K562 (cell line): ENCODE measurements around the gene FILIP1L. TPM values are rescaled to one million over a fixed set of nuclear protein-coding genes. Genes with fewer than 3 reads are reported as not detected.

ENCODE experiments used
- ATAC-seq: fragments of 200-7000 bp; cut with Tn5 transposase; 3 replicates; pipeline ENCODE4 v1.9.1; 2020; ENCODE audit warnings: moderate library complexity
- BruUV-seq: library from RNA; stranded (reverse); fragments of 400-500 nt; replicated peaks from 2 replicates; lab custom pipeline; 2021; lab: Mats Ljungman, UMichigan
- CTCF ChIA-PET: fragments of 300-600 bp; formaldehyde crosslinking; extraction: SDS; loops from one replicate; lab custom pipeline; 2021; ENCODE audit warnings: low intra/inter-chr PET ratio; lab: Yijun Ruan, JAX
- POLR2A ChIA-PET: fragments of 300-600, 350-650 bp; sonication (Branson Sonifier 250); formaldehyde crosslinking; extraction: SDS; loops from one replicate; lab custom pipeline; 2021; ENCODE audit warnings: antibody characterized with exemption, inconsistent platforms; lab: Yijun Ruan, JAX
- DNase-seq, 4 experiments: peaks; one replicate each; pipeline versions ENCODE4 v3.0.0 to v3.0.0-alpha.2; 2011 to 2018; ENCODE audit warnings: low spot score in 3 of 4, mixed read lengths in 3 of 4; ENCODE audit errors: extremely low read depth in 1 of 4
- FAIRE-seq: peaks from 2 replicates; lab custom pipeline; 2011; peaks lifted over from hg19 to GRCh38; lab: Jason Lieb, UNC
- H2AFZ ChIP-seq: 2 replicates; pipeline ENCODE4 v1.6.0; 2011; ENCODE audit warnings: low read depth, low read length, control low read depth, inconsistent platforms
- H3K27ac ChIP-seq: fragments of 200-600 bp; 3 replicates; pipeline ENCODE4 v1.8.0; 2011; ENCODE audit warnings: low read depth, mild to moderate bottlenecking, control low read depth, inconsistent platforms, low read length, moderate library complexity, mixed read lengths; ENCODE audit errors: extremely low read depth
- H3K27me3 ChIP-seq, 2 experiments: fragments of 300-600 bp in 1 of 2; 2 replicates in 1 of 2; 3 replicates in 1 of 2; pipeline versions ENCODE4 v1.6.0 to v1.8.0; 2011; ENCODE audit warnings: inconsistent platforms in 2 of 2, low read length in 2 of 2, mild to moderate bottlenecking in 1 of 2, mixed read lengths in 1 of 2, moderate library complexity in 1 of 2; ENCODE audit not compliant: control insufficient read depth in 2 of 2, insufficient read depth in 2 of 2
- H3K36me3 ChIP-seq: fragments of 300-600 bp; 3 replicates; pipeline ENCODE4 v1.8.0; 2011; ENCODE audit warnings: mild to moderate bottlenecking, low read length, inconsistent platforms; ENCODE audit not compliant: control insufficient read depth, insufficient read depth
- H3K4me1 ChIP-seq, 2 experiments: fragments of 200-600 bp in 1 of 2; replicated peaks in 1 of 2; 2 replicates in 1 of 2; 3 replicates in 1 of 2; pipeline versions ENCODE4 v1.5.1 to v1.8.0; 2011; ENCODE audit warnings: inconsistent platforms in 2 of 2, low read length in 2 of 2, mild to moderate bottlenecking in 1 of 2, mixed read lengths in 1 of 2, moderate library complexity in 1 of 2; ENCODE audit not compliant: control insufficient read depth in 2 of 2, insufficient read depth in 2 of 2
- H3K4me2 ChIP-seq: 2 replicates; pipeline ENCODE4 v1.6.1; 2011; ENCODE audit warnings: low read length, control low read depth, inconsistent platforms, mixed read lengths; ENCODE audit not compliant: insufficient read depth
- H3K4me3 ChIP-seq: fragments of 200-600 bp; sonication (generic), shearing (Covaris generic); 2 replicates; pipeline ENCODE4 v1.5.1; 2016; ENCODE audit warnings: control low read depth, inconsistent platforms
- H3K79me2 ChIP-seq: fragments of 200-600 bp; 3 replicates; pipeline ENCODE4 v1.8.0; 2011; ENCODE audit warnings: low read length, inconsistent platforms; ENCODE audit not compliant: control insufficient read depth, insufficient read depth
- H3K9ac ChIP-seq, 2 experiments: 2 replicates each; pipeline versions ENCODE4 v1.6.0 to v1.6.1; 2011; ENCODE audit warnings: low read depth in 2 of 2, low read length in 2 of 2, control low read depth in 1 of 2, inconsistent platforms in 1 of 2, mild to moderate bottlenecking in 1 of 2, mixed read lengths in 1 of 2; ENCODE audit not compliant: insufficient read depth in 1 of 2
- H3K9me1 ChIP-seq: one replicate; pipeline ENCODE4 v1.6.0; 2011; ENCODE audit warnings: inconsistent platforms, mild to moderate bottlenecking, low read length, moderate library complexity; ENCODE audit not compliant: control insufficient read depth, insufficient read depth
- H3K9me3 ChIP-seq: replicated peaks from 2 replicates; pipeline ENCODE4 v1.5.1; 2011; ENCODE audit warnings: low read depth, low read length, inconsistent platforms; ENCODE audit not compliant: control insufficient read depth, insufficient read depth
- H4K20me1 ChIP-seq: replicated peaks from 2 replicates; pipeline ENCODE4 v1.6.1; 2011; ENCODE audit warnings: low read length, inconsistent platforms, mixed read lengths; ENCODE audit not compliant: control insufficient read depth, insufficient read depth
- ARID2 ChIP-seq: fragments of 450-650 bp; IDR thresholded peaks from 2 replicates; pipeline ENCODE4 v1.6.1; 2017; ENCODE audit warnings: antibody characterized with exemption, mild to moderate bottlenecking
- ASH1L ChIP-seq: fragments of 450-650 bp; IDR thresholded peaks from 2 replicates; pipeline ENCODE4 v1.6.1; 2018; ENCODE audit warnings: borderline replicate concordance, mild to moderate bottlenecking, low read depth; ENCODE audit not compliant: partially characterized antibody
- E2F5 ChIP-seq: sonication (generic); formaldehyde crosslinking; IDR thresholded peaks from 2 replicates; pipeline ENCODE4 v1.8.0; 2022; ENCODE audit warnings: mild to moderate bottlenecking, missing genetic modification reagents
- FOXA1 ChIP-seq: fragments of 450-650 bp; IDR thresholded peaks from 2 replicates; pipeline ENCODE4 v1.6.1; 2016; ENCODE audit warnings: mild to moderate bottlenecking, borderline replicate concordance
- FOXJ2 ChIP-seq: fragments of 200-800 bp; sonication (Bioruptor generic); IDR thresholded peaks from 2 replicates; pipeline ENCODE4 v1.6.1; 2016; ENCODE audit warnings: missing genetic modification characterization, missing compliant biosample characterization
- KDM5B ChIP-seq: fragments of 200-600 bp; sonication (generic); IDR thresholded peaks from 2 replicates; pipeline ENCODE4 v1.6.1; 2012; ENCODE audit warnings: low read depth, mild to moderate bottlenecking, moderate library complexity, low read length, control low read depth, inconsistent platforms; ENCODE audit not compliant: insufficient replicate concordance
- LEF1 ChIP-seq: fragments of 450-650 bp; IDR thresholded peaks from 2 replicates; pipeline ENCODE4 v1.6.1; 2016; ENCODE audit warnings: mild to moderate bottlenecking
- NELFE ChIP-seq: IDR thresholded peaks from 2 replicates; pipeline ENCODE4 v1.6.1; 2011; ENCODE audit warnings: mild to moderate bottlenecking; ENCODE audit not compliant: insufficient read depth, insufficient read length
- PHB ChIP-seq: fragments of 250-450 bp; sonication (Bioruptor Pico); IDR thresholded peaks from 2 replicates; pipeline ENCODE4 v1.5.0; 2021
- RBM14 ChIP-seq: fragments of 200-400 bp; formaldehyde crosslinking; IDR thresholded peaks from 2 replicates; pipeline ENCODE4 v1.6.1; 2018; ENCODE audit warnings: low read depth, mild to moderate bottlenecking, low read length, moderate library complexity, borderline replicate concordance; ENCODE audit not compliant: insufficient read depth
- SAFB ChIP-seq: fragments of 200-400 bp; formaldehyde crosslinking; IDR thresholded peaks from 2 replicates; pipeline ENCODE4 v1.6.1; 2017; ENCODE audit warnings: low read depth, low read length, borderline replicate concordance
- ZBTB11 ChIP-seq, 3 experiments: fragments of 200-800 bp in 1 of 3; fragments of 250-450 bp in 1 of 3; fragments of 450-650 bp in 1 of 3; sonication (Bioruptor Pico) in 1 of 3; sonication (Bioruptor generic) in 1 of 3; formaldehyde crosslinking in 1 of 3; IDR thresholded peaks; 2 replicates each; pipeline versions ENCODE4 v1.6.1 to v1.8.0; 2016 to 2022; ENCODE audit warnings: mild to moderate bottlenecking in 2 of 3, missing genetic modification characterization in 2 of 3, missing compliant biosample characterization in 1 of 3, moderate library complexity in 1 of 3
- ZBTB17 ChIP-seq: fragments of 450-650 bp; formaldehyde crosslinking; IDR thresholded peaks from 2 replicates; pipeline ENCODE4 v1.4.0; 2020; ENCODE audit warnings: mild to moderate bottlenecking
- ZNF12 ChIP-seq: sonication (generic); formaldehyde crosslinking; IDR thresholded peaks from 2 replicates; pipeline ENCODE4 v1.4.0; 2020; ENCODE audit warnings: mild to moderate bottlenecking, missing genetic modification reagents
- ZNF316 ChIP-seq: fragments of 450-650 bp; IDR thresholded peaks from 2 replicates; pipeline ENCODE4 v1.6.1; 2016
- ZNF436 ChIP-seq: fragments of 250-450, 450-650 bp; sonication (Bioruptor Pico); formaldehyde crosslinking; IDR thresholded peaks from 2 replicates; pipeline ENCODE4 v1.7.0; 2020; ENCODE audit warnings: mild to moderate bottlenecking
- ZNF551 ChIP-seq: fragments of 250-450 bp; sonication (Bioruptor Pico); IDR thresholded peaks from 2 replicates; pipeline ENCODE4 v1.5.0; 2021; ENCODE audit warnings: mild to moderate bottlenecking, moderate library complexity
- WGBS: fragments of 100-300 bp; shearing (Covaris generic); methylation state at CpG from one replicate; pipeline ENCODE4 v1.1.6; 2016; ENCODE audit warnings: low coverage, mixed read lengths; ENCODE audit not compliant: insufficient coverage; ENCODE audit errors: missing lambda C conversion rate; 5-methylcytosine and 5-hydroxymethylcytosine counted together
- in situ Hi-C: fragments of 300-500 bp; cut with MboI; formaldehyde crosslinking; loops from 4 replicates; pipeline ENCODE4 v1.15.0; 2018; ENCODE audit warnings: inconsistent platforms, mixed read lengths
- intact Hi-C: fragments of 100-400 bp; cut with micrococcal nuclease; formaldehyde crosslinking; loops from 2 replicates; pipeline ENCODE4 v1.14.2; 2022
- polyA plus RNA-seq, 8 experiments: library from polyadenylated mRNA; depleted of rRNA in 4 of 8; stranded (reverse) in 5 of 8; unstranded in 3 of 8; fragments of >200 nt; fragmentation: Nextera tagmentation in 2 of 8; fragmentation: Illumina TruSeq in 1 of 8; extraction: Ambion mirVana in 2 of 8; extraction: Trizol in 1 of 8; gene quantifications; 2 replicates each; pipeline versions ENCODE4 v1.2.1 to v1.2.3, GENCODE V29; 2011 to 2014; ENCODE audit warnings: inconsistent platforms in 1 of 8, missing spikeins in 1 of 8
- total RNA-seq, 7 experiments: library from RNA; depleted of rRNA in 6 of 7; stranded (reverse); fragments of >200 nt in 6 of 7; fragmentation: Illumina TruSeq in 2 of 7; extraction: Trizol in 2 of 7; gene quantifications; 2 replicates each; pipeline versions ENCODE4 v1.2.1 to v1.2.3, GENCODE V29; 2011 to 2021; ENCODE audit warnings: low replicate concordance in 1 of 7
- TF ChIP-seq, protein P1 (sequence below): fragments of 450-650 bp; IDR thresholded peaks from 2 replicates; pipeline ENCODE4 v1.6.1; 2017; ENCODE audit warnings: mild to moderate bottlenecking, moderate library complexity

FILIP1L gene
- total and polyA plus RNA-seq, 9 of the 15 experiments (the other 6 are each of a cell fraction or from before 2014, with no cell fraction given): 0.50 to 2.1 (median 1.1) TPM

DNA sequence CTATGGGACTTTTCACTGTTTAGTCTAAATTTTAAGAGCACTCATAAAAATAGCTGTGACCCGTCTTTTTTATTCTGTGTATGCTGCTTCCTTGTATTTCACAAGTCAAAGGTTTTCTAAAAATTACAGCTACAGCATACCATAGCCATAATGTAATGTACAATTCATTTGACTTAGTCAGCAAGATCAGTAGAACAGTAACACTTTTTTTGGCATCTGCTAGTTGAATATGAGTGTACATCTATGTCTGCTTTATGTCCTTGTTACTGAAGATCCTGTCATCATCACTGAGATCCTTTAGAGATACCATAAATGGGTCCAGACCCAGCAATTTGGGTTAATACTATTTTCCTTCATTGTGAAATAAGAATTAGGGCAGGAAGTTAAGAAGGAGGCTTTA, 254.5 kb downstream of the FILIP1L start:
- Histone ChIP-seq H4K20me1 (no peaks in the 10 kb centered on the region; the same call in 1 of the 2 replicates), H3K4me2 (no peak overlapping the region), H3K9ac (no peak overlapping the region), H3K9me1 (no peaks in the 10 kb centered on the region), H3K9me3 (no peaks in the 10 kb centered on the region), H2AFZ (no peak overlapping the region), H3K79me2 (peaks cover 10% of the 10 kb centered on the region), H3K36me3 (peaks cover 2% of the 10 kb centered on the region; the same call in 1 of the 3 replicates), H3K4me1 (no peaks in the 10 kb centered on the region), H3K27me3 (no peaks in the 10 kb centered on the region), H3K4me3 (no peak overlapping the region), H3K27ac (no peak overlapping the region)
- FAIRE-seq (no peak), DNase-seq (no peak), ATAC-seq (no peak)
- ChIA-PET POLR2A (interaction anchor here (0.6 to 0.7 kb wide), 2 partner anchors 9 to 18 kb away, joined by 3 read pairs; no protein-coding TSS in a partner anchor), CTCF (no interaction called here)
- 78% methylated on average over 1 of the region's 1 CpG for WGBS
- no TSS peak for BruUV-seq
- in situ Hi-C loops: no loop called here
- intact Hi-C loops: no loop called here
- TF ChIP-seq ZNF316: peak; percentile 11; the same call in 1 of the 2 replicates
- no peak for TF ChIP-seq ARID2
- no peak for TF ChIP-seq ZNF551 (CRISPR knock-in tag)
- no peak for TF ChIP-seq ZBTB11 (CRISPR knock-in tag; IDR thresholded peaks at IDR 0.05)
- no peak for TF ChIP-seq ASH1L
- TF ChIP-seq LEF1: no peak
- no peak for TF ChIP-seq FOXJ2 (tag)
- no peak for TF ChIP-seq SAFB
- no peak for TF ChIP-seq KDM5B
- TF ChIP-seq, protein P1, sequence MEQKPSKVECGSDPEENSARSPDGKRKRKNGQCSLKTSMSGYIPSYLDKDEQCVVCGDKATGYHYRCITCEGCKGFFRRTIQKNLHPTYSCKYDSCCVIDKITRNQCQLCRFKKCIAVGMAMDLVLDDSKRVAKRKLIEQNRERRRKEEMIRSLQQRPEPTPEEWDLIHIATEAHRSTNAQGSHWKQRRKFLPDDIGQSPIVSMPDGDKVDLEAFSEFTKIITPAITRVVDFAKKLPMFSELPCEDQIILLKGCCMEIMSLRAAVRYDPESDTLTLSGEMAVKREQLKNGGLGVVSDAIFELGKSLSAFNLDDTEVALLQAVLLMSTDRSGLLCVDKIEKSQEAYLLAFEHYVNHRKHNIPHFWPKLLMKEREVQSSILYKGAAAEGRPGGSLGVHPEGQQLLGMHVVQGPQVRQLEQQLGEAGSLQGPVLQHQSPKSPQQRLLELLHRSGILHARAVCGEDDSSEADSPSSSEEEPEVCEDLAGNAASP: no peak
- TF ChIP-seq NELFE: no peak
- no peak for TF ChIP-seq FOXA1
- TF ChIP-seq ZNF12: no peak
- no peak for TF ChIP-seq ZBTB17 (CRISPR knock-in tag)
- TF ChIP-seq PHB (CRISPR knock-in tag): no peak
- TF ChIP-seq E2F5: no peak
- TF ChIP-seq ZNF436 (CRISPR knock-in tag): no peak
- no peak for TF ChIP-seq RBM14
